WTC11 (cell line): Measurements from ENCODE around the gene TFAP2E. TPM values are rescaled to one million over a fixed set of nuclear protein-coding genes. Genes with fewer than 3 reads are reported as not detected.
A peak's percentile ranks its signal among the peaks of the same experiment; 100 is the strongest.

Experiments
- ATAC-seq: fragments of 200-7000 bp; cut with Tn5 transposase; 2 replicates; pipeline ENCODE4 v1.10.0; 2021; ENCODE audit warnings: mild to moderate bottlenecking, moderate library complexity
- CTCF ChIA-PET: fragments of 300-600 bp; sonication (Branson Sonifier 250); formaldehyde crosslinking; loops from one replicate; lab custom pipeline; 2021; ENCODE audit warnings: antibody characterized with exemption; lab: Charles Lee
- POLR2A ChIA-PET: fragments of 350-600 bp; sonication (Branson Sonifier 250); formaldehyde crosslinking; loops from one replicate; lab custom pipeline; 2021; ENCODE audit warnings: antibody characterized with exemption; lab: Charles Lee
- DNase-seq: peaks from one replicate; pipeline ENCODE4 v3.0.0; 2021; ENCODE audit warnings: low spot score
- H3K27ac Mint-ChIP-seq: 2 replicates; pipeline ENCODE4 v1.8.0; 2021; ENCODE audit warnings: mixed read lengths
- H3K27me3 Mint-ChIP-seq: 2 replicates; pipeline ENCODE4 v1.8.0; 2021; ENCODE audit warnings: low read depth, mild to moderate bottlenecking, moderate library complexity, mixed read lengths
- H3K36me3 Mint-ChIP-seq: 2 replicates; pipeline ENCODE4 v1.8.0; 2021; ENCODE audit warnings: mixed read lengths
- H3K4me1 Mint-ChIP-seq: 2 replicates; pipeline ENCODE4 v1.8.0; 2022; ENCODE audit warnings: mixed read lengths
- H3K4me3 Mint-ChIP-seq: 2 replicates; pipeline ENCODE4 v1.8.0; 2021; ENCODE audit warnings: mild to moderate bottlenecking, moderate library complexity, mixed read lengths
- H3K9me3 Mint-ChIP-seq: 2 replicates; pipeline ENCODE4 v1.8.0; 2021; ENCODE audit warnings: mixed read lengths
- ATF1 ChIP-seq: sonication (generic); formaldehyde crosslinking; IDR thresholded peaks from 2 replicates; pipeline ENCODE4 v1.8.1; 2023; ENCODE audit warnings: mild to moderate bottlenecking, moderate library complexity, missing genetic modification reagents
- CREB1 ChIP-seq: sonication (generic); formaldehyde crosslinking; IDR thresholded peaks from 2 replicates; pipeline ENCODE4 v1.8.0; 2023; ENCODE audit warnings: mild to moderate bottlenecking, missing genetic modification reagents
- CREM ChIP-seq: sonication (generic); formaldehyde crosslinking; IDR thresholded peaks from 2 replicates; pipeline ENCODE4 v1.8.1; 2022; ENCODE audit warnings: mild to moderate bottlenecking, missing genetic modification reagents, moderate library complexity
- FOXJ3 ChIP-seq: sonication (generic); formaldehyde crosslinking; IDR thresholded peaks from 2 replicates; pipeline ENCODE4 v1.9.0; 2021; ENCODE audit warnings: missing genetic modification reagents, mild to moderate bottlenecking, borderline replicate concordance
- FOXK1 ChIP-seq: sonication (generic); formaldehyde crosslinking; IDR thresholded peaks from 2 replicates; pipeline ENCODE4 v1.8.0; 2022; ENCODE audit warnings: mild to moderate bottlenecking, moderate library complexity, missing genetic modification reagents
- FOXP1 ChIP-seq: sonication (generic); formaldehyde crosslinking; IDR thresholded peaks from 2 replicates; pipeline ENCODE4 v1.8.0; 2022; ENCODE audit warnings: missing genetic modification reagents, mild to moderate bottlenecking, moderate library complexity, borderline replicate concordance
- GABPB1 ChIP-seq: sonication (generic); formaldehyde crosslinking; IDR thresholded peaks from 2 replicates; pipeline ENCODE4 v1.8.1; 2023; ENCODE audit warnings: mild to moderate bottlenecking, missing genetic modification reagents
- JAZF1 ChIP-seq: fragments of 250-450 bp; sonication (Bioruptor Pico); IDR thresholded peaks from 2 replicates; pipeline ENCODE4 v1.9.0; 2021; ENCODE audit warnings: moderate library complexity, mild to moderate bottlenecking, inconsistent platforms
- KAT7 ChIP-seq: sonication (generic); formaldehyde crosslinking; IDR thresholded peaks from 2 replicates; pipeline ENCODE4 v1.8.1; 2023; ENCODE audit warnings: missing genetic modification reagents, mild to moderate bottlenecking, borderline replicate concordance
- NFATC4 ChIP-seq: fragments of 250-450 bp; sonication (Bioruptor Pico); IDR thresholded peaks from 2 replicates; pipeline ENCODE4 v1.9.0; 2021; ENCODE audit warnings: mild to moderate bottlenecking
- NFE2L1 ChIP-seq: sonication (generic); formaldehyde crosslinking; IDR thresholded peaks from 2 replicates; pipeline ENCODE4 v1.8.1; 2023; ENCODE audit warnings: missing genetic modification reagents
- TEAD1 ChIP-seq: sonication (generic); formaldehyde crosslinking; IDR thresholded peaks from 2 replicates; pipeline ENCODE4 v1.8.0; 2022; ENCODE audit warnings: mild to moderate bottlenecking, missing genetic modification reagents
- TP53 ChIP-seq: sonication (generic); formaldehyde crosslinking; IDR thresholded peaks from 2 replicates; pipeline ENCODE4 v1.8.1; 2023; ENCODE audit warnings: mild to moderate bottlenecking, missing genetic modification reagents
- ZNF121 ChIP-seq: sonication (generic); formaldehyde crosslinking; IDR thresholded peaks from 2 replicates; pipeline ENCODE4 v1.8.0; 2023; ENCODE audit warnings: missing genetic modification reagents
- ZNF138 ChIP-seq: sonication (generic); formaldehyde crosslinking; conservative IDR thresholded peaks from 2 replicates; pipeline ENCODE4 v1.8.1; 2022; ENCODE audit warnings: mild to moderate bottlenecking, moderate library complexity, missing genetic modification reagents
- ZNF232 ChIP-seq: sonication (generic); formaldehyde crosslinking; IDR thresholded peaks from 2 replicates; pipeline ENCODE4 v1.8.0; 2022; ENCODE audit warnings: mild to moderate bottlenecking, missing genetic modification reagents
- ZNF263 ChIP-seq: sonication (generic); formaldehyde crosslinking; IDR thresholded peaks from 2 replicates; pipeline ENCODE4 v1.8.1; 2022; ENCODE audit warnings: low read depth, mild to moderate bottlenecking, moderate library complexity, missing genetic modification reagents
- ZNF416 ChIP-seq: fragments of 250-450 bp; sonication (Bioruptor Pico); IDR thresholded peaks from 2 replicates; pipeline ENCODE4 v1.9.0; 2021; ENCODE audit warnings: mild to moderate bottlenecking, inconsistent platforms
- total RNA-seq: library from RNA; stranded (reverse); gene quantifications from 3 replicates; pipeline ENCODE4 v1.2.3, GENCODE V29; 2021
- TF ChIP-seq, protein P1 (sequence below): sonication (generic); formaldehyde crosslinking; IDR thresholded peaks from 2 replicates; pipeline ENCODE4 v1.8.0; 2023; ENCODE audit warnings: missing genetic modification reagents
- TF ChIP-seq, protein P2 (sequence below): sonication (generic); formaldehyde crosslinking; IDR thresholded peaks from 2 replicates; pipeline ENCODE4 v1.8.0; 2022; ENCODE audit warnings: mild to moderate bottlenecking, missing genetic modification reagents
- TF ChIP-seq, protein P3 (sequence below): fragments of 250-450 bp; sonication (Bioruptor Pico); conservative IDR thresholded peaks from 2 replicates; pipeline ENCODE4 v1.9.0; 2021; ENCODE audit warnings: mild to moderate bottlenecking
- TF ChIP-seq, protein P4 (sequence below): sonication (generic); formaldehyde crosslinking; IDR thresholded peaks from 2 replicates; pipeline ENCODE4 v1.8.1; 2023; ENCODE audit warnings: mild to moderate bottlenecking, missing genetic modification reagents, moderate library complexity
- TF ChIP-seq, protein P5 (sequence below): sonication (generic); formaldehyde crosslinking; IDR thresholded peaks from 2 replicates; pipeline ENCODE4 v1.8.0; 2023; ENCODE audit warnings: mild to moderate bottlenecking, missing genetic modification reagents
- TF ChIP-seq, protein P6 (sequence below): sonication (generic); formaldehyde crosslinking; IDR thresholded peaks from 2 replicates; pipeline ENCODE4 v1.8.1; 2022; ENCODE audit warnings: missing genetic modification reagents, borderline replicate concordance

The TFAP2E gene
- total RNA-seq, 1 experiment from 2014 or later: 1.7 TPM

DNA sequence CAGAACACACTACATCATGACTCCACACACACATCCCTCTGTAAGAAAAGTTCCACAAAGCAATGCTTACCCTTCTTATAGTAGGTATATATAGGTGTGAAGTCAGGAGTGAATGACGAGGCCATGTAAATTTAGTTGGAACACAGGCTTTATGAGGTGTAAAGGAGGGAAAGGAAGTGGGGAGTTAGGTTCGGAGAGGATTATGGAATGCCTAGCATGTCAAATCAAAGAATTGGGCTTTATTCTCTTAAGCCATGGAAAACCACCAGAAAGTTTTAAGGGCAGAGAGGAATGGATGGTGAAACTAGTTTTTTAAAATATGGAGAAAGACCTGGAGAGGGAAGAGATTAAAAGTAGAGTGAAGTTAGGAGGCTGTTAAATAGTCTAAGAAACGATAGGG is 26.3 kb downstream of the TFAP2E start:
- DNase-seq (no peak), ATAC-seq (no peak)
- no peak for TF ChIP-seq GABPB1
- H3K27me3 Mint-ChIP-seq: no peaks in the 10 kb centered on the region
- POLR2A ChIA-PET: no interaction called here
- peaks cover 9% of the 10 kb centered on the region; the same call in 1 of the 2 replicates for H3K4me1 Mint-ChIP-seq
- H3K9me3 Mint-ChIP-seq: no peaks in the 10 kb centered on the region
- CTCF ChIA-PET: interaction anchor here (1.1 to 1.4 kb wide), 2 partner anchors 35 to 116 kb away, joined by 5 read pairs; no protein-coding TSS in a partner anchor
- H3K36me3 Mint-ChIP-seq: peaks cover 22% of the 10 kb centered on the region
- peak overlapping the region; percentile 25; the same call in 1 of the 2 replicates for H3K27ac Mint-ChIP-seq
- H3K4me3 Mint-ChIP-seq: no peak overlapping the region

DNA sequence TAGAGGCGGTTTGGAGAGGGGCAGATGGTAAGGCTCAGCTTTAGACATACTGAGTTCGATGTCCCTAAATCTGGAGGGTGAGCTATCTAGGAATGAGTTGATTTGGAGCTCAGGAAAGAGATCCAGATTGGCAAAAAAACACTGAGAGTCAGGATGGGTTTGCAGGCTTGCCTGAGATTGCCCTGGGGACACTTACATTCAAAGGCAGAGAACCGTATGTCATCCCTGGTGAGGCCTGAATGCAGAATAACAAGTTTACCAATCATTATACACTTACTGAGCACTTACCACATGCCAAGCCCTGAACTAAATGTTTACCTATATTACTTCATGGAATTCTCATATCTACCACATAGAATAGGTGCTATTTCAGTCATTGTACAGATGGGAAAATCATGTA is 27.5 kb downstream of the TFAP2E start:
- Mint-ChIP-seq H3K27ac (no peak overlapping the region), H3K9me3 (no peaks in the 10 kb centered on the region), H3K4me3 (no peak overlapping the region), H3K4me1 (peaks cover 9% of the 10 kb centered on the region; the same call in 1 of the 2 replicates), H3K27me3 (no peaks in the 10 kb centered on the region), H3K36me3 (peaks cover 26% of the 10 kb centered on the region)
- ChIA-PET CTCF (interaction anchor here (0.9 kb wide), 1 partner anchor 127 kb away, joined by 3 read pairs; no protein-coding TSS in a partner anchor), POLR2A (no interaction called here)
- ATAC-seq (no peak), DNase-seq (no peak)
- TF ChIP-seq, protein P1, sequence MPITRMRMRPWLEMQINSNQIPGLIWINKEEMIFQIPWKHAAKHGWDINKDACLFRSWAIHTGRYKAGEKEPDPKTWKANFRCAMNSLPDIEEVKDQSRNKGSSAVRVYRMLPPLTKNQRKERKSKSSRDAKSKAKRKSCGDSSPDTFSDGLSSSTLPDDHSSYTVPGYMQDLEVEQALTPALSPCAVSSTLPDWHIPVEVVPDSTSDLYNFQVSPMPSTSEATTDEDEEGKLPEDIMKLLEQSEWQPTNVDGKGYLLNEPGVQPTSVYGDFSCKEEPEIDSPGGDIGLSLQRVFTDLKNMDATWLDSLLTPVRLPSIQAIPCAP (CRISPR knock-in tag): no peak
- TF ChIP-seq TEAD1 (CRISPR knock-in tag) (no peak), FOXJ3 (CRISPR knock-in tag) (no peak), TP53 (CRISPR knock-in tag) (no peak), NFATC4 (CRISPR knock-in tag) (no peak), ZNF263 (CRISPR knock-in tag) (no peak), ZNF121 (CRISPR knock-in tag) (no peak), ZNF232 (CRISPR knock-in tag) (no peak), FOXK1 (no peak), ZNF416 (CRISPR knock-in tag) (no peak), JAZF1 (CRISPR knock-in tag) (no peak)
- TF ChIP-seq, protein P2, sequence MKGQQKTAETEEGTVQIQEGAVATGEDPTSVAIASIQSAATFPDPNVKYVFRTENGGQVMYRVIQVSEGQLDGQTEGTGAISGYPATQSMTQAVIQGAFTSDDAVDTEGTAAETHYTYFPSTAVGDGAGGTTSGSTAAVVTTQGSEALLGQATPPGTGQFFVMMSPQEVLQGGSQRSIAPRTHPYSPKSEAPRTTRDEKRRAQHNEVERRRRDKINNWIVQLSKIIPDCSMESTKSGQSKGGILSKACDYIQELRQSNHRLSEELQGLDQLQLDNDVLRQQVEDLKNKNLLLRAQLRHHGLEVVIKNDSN (CRISPR knock-in tag): no peak

DNA sequence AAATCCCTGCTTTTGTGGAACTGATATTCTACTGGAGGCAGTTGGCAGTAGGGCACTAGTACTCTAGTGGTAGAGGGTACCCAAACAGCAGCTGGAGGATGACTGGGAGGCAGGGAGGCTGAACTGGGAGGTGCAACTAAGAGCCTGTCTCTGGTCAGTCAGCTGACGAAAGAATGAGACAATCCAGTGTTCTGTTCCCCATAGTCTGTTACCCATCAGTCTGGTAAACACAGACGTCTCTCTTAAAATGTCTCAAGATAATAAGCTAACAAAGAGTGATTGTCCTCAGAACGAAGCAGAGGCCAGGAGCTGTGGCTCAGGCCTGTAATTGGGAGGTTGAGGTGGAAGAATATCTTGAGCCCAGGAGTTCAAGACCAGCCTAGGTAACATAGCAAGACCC is 30.4 kb downstream of the TFAP2E start:
- Mint-ChIP-seq H3K4me1 (peaks cover 11% of the 10 kb centered on the region), H3K27me3 (no peaks in the 10 kb centered on the region), H3K36me3 (peaks cover 37% of the 10 kb centered on the region), H3K9me3 (no peaks in the 10 kb centered on the region), H3K4me3 (no peak overlapping the region), H3K27ac (no peak overlapping the region)
- POLR2A ChIA-PET: no interaction called here
- DNase-seq (no peak), ATAC-seq (no peak)
- CTCF ChIA-PET: interaction anchor here (1.0 to 1.6 kb wide), 4 partner anchors 12 to 112 kb away, joined by 3 to 6 read pairs (median 5); no protein-coding TSS in a partner anchor
- TF ChIP-seq ATF1 (CRISPR knock-in tag) (no peak), CREB1 (CRISPR knock-in tag) (no peak), KAT7 (no peak), ZNF138 (CRISPR knock-in tag) (no peak), CREM (CRISPR knock-in tag) (no peak), NFE2L1 (CRISPR knock-in tag) (no peak), FOXP1 (CRISPR knock-in tag) (no peak)
- TF ChIP-seq, protein P3, sequence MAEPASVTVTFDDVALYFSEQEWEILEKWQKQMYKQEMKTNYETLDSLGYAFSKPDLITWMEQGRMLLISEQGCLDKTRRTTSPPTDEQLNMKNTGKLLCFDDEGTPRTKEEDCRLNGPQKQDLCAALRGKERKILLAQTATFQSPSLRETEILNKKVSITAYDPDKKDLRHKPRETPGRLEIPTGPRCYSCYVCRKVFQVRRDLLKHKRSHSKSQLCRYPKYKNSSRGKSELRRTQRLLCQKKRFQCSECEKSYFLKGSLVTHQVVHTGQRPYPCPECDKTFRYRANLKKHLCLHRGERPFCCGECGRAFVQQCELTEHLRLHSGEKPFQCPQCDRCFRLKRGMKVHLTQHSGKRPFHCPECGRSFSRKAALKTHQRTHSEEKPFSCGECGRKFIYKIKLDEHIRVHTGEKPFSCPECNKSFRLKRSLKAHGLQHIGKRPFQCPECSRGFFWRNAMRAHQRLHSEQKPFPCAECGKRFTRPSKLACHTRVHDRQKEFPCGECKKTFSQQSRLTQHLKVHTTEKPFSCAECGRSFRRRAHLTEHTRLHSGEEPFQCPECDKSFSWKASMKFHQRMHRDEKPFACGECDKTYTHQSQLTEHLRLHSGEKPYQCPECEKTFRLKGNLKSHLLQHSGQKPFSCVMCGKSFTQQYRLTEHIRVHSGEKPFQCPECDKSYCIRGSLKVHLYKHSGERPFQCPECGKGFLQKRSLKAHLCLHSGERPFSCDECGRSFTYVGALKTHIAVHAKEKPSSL: no peak
- TF ChIP-seq, protein P4, sequence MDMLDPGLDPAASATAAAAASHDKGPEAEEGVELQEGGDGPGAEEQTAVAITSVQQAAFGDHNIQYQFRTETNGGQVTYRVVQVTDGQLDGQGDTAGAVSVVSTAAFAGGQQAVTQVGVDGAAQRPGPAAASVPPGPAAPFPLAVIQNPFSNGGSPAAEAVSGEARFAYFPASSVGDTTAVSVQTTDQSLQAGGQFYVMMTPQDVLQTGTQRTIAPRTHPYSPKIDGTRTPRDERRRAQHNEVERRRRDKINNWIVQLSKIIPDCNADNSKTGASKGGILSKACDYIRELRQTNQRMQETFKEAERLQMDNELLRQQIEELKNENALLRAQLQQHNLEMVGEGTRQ: no peak
- TF ChIP-seq, protein P5, sequence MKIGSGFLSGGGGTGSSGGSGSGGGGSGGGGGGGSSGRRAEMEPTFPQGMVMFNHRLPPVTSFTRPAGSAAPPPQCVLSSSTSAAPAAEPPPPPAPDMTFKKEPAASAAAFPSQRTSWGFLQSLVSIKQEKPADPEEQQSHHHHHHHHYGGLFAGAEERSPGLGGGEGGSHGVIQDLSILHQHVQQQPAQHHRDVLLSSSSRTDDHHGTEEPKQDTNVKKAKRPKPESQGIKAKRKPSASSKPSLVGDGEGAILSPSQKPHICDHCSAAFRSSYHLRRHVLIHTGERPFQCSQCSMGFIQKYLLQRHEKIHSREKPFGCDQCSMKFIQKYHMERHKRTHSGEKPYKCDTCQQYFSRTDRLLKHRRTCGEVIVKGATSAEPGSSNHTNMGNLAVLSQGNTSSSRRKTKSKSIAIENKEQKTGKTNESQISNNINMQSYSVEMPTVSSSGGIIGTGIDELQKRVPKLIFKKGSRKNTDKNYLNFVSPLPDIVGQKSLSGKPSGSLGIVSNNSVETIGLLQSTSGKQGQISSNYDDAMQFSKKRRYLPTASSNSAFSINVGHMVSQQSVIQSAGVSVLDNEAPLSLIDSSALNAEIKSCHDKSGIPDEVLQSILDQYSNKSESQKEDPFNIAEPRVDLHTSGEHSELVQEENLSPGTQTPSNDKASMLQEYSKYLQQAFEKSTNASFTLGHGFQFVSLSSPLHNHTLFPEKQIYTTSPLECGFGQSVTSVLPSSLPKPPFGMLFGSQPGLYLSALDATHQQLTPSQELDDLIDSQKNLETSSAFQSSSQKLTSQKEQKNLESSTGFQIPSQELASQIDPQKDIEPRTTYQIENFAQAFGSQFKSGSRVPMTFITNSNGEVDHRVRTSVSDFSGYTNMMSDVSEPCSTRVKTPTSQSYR (CRISPR knock-in tag): no peak
- TF ChIP-seq, protein P6, sequence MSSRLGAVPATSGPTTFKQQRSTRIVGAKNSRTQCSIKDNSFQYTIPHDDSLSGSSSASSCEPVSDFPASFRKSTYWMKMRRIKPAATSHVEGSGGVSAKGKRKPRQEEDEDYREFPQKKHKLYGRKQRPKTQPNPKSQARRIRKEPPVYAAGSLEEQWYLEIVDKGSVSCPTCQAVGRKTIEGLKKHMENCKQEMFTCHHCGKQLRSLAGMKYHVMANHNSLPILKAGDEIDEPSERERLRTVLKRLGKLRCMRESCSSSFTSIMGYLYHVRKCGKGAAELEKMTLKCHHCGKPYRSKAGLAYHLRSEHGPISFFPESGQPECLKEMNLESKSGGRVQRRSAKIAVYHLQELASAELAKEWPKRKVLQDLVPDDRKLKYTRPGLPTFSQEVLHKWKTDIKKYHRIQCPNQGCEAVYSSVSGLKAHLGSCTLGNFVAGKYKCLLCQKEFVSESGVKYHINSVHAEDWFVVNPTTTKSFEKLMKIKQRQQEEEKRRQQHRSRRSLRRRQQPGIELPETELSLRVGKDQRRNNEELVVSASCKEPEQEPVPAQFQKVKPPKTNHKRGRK: no peak
